Fibroblast of pulmonary artery (primary cell): ENCODE data around the gene RAB7A.
"Not testable (repeated sequence)": the region's sequence is repeated elsewhere in the genome, so short reads cannot be mapped to it uniquely, and the experiment has no call there.

ENCODE experiments used
- DNase-seq: peaks from one replicate; pipeline ENCODE4 v3.0.0-alpha.2; 2010; ENCODE audit warnings: low read depth
- H3K4me3 ChIP-seq: replicated peaks from 2 replicates; pipeline ENCODE4 v1.5.1; 2011; ENCODE audit warnings: low read depth, mild to moderate bottlenecking, control low read depth, low read length, moderate library complexity
- CTCF ChIP-seq: IDR thresholded peaks from 2 replicates; pipeline ENCODE4 v1.5.1; 2011; ENCODE audit warnings: mild to moderate bottlenecking, control low read depth, low read length, inconsistent platforms; ENCODE audit errors: missing control alignments

The RAB7A gene

GRCh38 chr3:128749035-128749434 lies 23.1 kb downstream of the RAB7A start:
- no peak for DNase-seq
- no peak overlapping the region for H3K4me3 ChIP-seq
- TF ChIP-seq CTCF: no peak

GRCh38 chr3:128749561-128749960 lies 23.6 kb downstream of the RAB7A start:
- not testable (repeated sequence) for DNase-seq, H3K4me3 ChIP-seq

GRCh38 chr3:128753715-128754114 lies 27.7 kb downstream of the RAB7A start:
- TF ChIP-seq CTCF: no peak
- no peak for DNase-seq
- H3K4me3 ChIP-seq: no peak overlapping the region

GRCh38 chr3:128760042-128760441 lies 34.1 kb downstream of the RAB7A start:
- DNase-seq: no peak
- TF ChIP-seq CTCF: no peak
- no peak overlapping the region for H3K4me3 ChIP-seq

GRCh38 chr3:128760881-128761280 lies 34.9 kb downstream of the RAB7A start:
- H3K4me3 ChIP-seq: no peak overlapping the region
- no peak for TF ChIP-seq CTCF
- no peak for DNase-seq

- DNase-seq: no peak
- TF ChIP-seq CTCF: no peak
- H3K4me3 ChIP-seq: no peak overlapping the region
These were observed 35.4 kb downstream of the RAB7A start for GRCh38 chr3:128761392-128761791.

- no peak for DNase-seq
- TF ChIP-seq CTCF: no peak
- H3K4me3 ChIP-seq: no peak overlapping the region
These were observed 38.0 kb downstream of the RAB7A start for GRCh38 chr3:128763967-128764366.

- no peak for DNase-seq
- no peak for TF ChIP-seq CTCF
- no peak overlapping the region for H3K4me3 ChIP-seq
These were observed 38.9 kb downstream of the RAB7A start for GRCh38 chr3:128764863-128765262.
